UCSD-AML1 (cell line): ENCODE results near the gene RPUSD2.
A peak's percentile ranks its signal among the peaks of the same experiment; 100 is the strongest.
"Not testable (repeated sequence)": the region's sequence is repeated elsewhere in the genome, so short reads cannot be mapped to it uniquely, and the experiment has no call there.

ENCODE experiments used
- DNase-seq: peaks from one replicate; lab custom pipeline; 2025; ENCODE audit not compliant: unreplicated experiment; lab: John Stamatoyannopoulos, UW

Gene RPUSD2

DNA sequence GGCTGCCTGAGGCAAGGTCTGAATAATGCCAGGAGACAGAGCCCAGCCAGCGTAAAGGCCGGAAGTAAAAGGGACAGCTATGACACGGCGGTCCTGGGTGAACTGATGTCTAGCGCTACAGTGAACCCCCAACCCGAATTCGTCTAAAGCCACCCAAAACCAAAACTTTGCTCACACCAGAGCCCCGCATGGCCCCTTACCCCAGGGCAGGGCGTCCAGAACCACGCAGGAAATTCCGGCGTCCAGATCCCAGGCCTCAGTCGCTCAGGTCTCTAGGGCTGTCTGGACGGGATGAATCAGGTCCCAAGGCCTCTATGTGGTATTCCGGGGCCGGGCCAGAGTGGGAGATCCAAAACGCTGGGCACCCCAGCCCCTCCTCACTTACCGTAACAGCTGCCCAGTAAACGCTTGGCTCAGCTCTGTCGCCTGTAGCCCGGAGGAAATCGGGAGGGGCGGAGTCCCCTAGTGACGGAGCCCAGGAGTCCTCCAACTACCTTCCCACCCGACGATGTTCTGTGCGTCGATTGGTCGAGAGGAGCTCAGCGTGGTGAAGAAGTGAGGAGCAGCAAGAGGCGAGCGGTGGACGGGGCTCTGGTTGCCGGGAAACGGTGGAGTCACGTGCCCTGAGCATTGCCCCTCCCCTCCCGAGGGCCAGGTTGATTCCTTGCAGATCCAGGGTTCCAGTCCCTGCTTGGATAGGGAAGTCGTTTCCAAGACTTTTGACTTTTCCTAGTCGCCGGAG lies 4.3 kb upstream of the RPUSD2 start, which contains the start of gene CCDC32:
Gene CCDC32, minus strand, starts transcription at position 452 of the 742 bp plus-strand sequence. CDS start 2,027 bp downstream, outside the sequence.
- DNase-seq, result peak; percentile 94

DNA sequence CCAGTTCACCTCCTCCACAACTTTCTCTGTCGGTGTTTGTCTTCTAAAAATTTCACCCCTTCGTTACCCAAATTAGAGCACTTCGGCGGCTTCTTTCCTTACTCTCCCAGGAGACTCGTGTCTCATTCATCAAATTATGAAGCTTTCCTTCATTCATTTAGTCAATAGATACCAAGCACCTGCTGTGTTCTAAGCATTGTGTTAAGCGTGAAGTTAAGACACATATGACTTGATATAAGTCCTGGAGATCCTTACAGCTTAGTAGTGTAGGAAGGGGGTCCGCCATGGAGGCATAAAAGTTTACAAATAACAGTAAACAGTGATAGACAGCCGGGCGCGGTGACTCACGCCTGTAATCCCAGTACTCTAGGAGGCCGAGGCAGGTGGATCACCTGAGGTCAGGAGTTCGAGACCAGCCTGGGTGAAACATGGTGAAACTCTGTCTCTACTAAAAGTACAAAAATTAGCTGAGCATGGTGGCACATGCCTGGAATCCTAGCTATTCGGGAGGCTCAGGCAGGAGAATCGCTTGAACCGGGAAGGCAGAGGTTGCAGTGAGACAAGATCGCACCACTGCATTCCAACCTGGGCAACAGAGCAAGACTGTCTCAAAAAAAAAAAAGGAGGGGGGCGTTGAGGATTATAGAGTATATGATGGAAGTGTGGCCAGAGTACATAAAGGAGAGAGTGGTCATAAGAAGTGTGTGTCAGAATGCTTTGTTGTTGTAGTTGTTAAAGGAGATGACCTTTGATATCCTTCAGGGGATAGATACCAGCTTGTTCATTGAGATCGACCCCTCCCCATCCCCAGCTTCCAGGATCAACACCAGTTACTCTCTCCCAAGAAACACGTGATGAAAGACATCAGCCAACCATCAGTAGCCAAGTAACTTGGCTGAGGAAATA lies 3.5 kb upstream of the RPUSD2 start:
- DNase-seq, result no peak

DNA sequence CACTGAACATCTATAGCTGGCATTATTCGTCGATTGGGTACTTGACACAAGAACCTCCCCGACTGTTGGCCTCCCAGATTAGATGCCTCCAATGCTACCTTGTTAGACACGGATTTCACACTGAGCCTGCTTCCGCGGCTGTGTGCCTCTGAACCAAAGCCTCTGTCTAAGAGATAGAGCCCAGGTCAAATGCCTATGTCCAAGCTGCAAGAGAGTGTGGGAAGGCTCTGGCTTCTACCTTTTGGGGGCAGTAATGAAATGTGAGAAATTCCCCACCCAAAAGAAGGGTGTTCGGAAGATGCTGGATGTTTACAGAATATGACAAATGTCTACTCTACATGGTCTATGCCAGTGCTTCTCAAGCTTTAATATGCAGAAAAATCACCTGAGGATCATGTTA lies 2.0 kb upstream of the RPUSD2 start:
- peak; percentile 40 for DNase-seq

DNA sequence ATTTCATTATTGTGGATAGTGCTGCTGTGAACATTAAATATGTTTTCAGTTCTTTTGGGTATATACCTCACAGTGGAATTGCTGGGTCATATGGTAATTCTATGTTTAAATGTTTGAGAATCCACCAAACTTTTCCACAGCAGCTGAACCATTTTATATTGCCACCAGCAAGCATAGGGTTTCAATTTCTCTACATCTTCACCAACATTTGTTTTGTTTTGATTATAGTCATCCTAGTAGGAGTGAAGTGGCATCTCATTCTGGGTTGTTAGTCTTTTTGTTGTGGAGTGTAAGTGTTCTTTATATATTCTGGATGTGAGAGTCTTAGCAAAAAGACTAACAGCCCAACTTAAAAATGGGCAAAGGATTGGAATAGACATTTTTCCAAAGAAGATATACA lies 6.0 kb downstream of the RPUSD2 start:
- DNase-seq, result no peak

DNA sequence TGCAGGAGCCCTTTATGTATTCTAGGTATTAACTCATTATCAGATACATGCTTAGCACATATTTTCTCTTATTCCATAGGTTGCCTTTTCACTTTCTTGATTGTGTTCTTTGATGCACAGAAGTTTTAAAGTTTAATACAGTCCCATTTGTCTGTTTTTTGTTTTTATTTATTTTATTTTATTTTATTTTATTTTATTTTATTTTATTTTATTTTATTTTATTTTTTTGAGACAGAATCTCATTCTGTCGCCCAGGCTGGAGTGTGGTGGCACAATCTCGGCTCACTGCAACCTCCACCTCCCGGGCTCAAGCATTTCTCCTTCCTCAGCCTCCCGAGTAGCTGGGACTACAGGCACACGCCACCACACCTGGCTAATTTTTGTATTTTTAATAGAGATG lies 7.8 kb downstream of the RPUSD2 start:
- not testable (repeated sequence) for DNase-seq

DNA sequence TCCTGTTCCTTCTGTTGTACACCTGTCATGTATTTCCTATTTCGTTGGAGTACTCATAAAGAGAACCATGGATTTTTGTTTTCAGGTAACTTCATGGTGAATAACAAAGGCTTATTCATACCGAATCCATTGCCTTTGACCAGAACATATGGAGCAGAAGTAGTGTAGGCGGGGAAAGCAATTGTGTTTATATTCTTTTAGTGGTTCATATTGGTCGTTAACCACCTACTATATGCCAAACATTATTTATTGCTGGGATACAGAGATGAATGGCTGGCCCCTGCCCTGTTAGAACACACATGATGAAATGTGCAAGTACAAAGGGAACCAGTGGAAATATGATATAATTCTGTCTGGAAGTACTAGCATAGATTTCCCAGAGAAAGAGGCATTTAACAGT lies 9.8 kb downstream of the RPUSD2 start:
- no peak for DNase-seq

DNA sequence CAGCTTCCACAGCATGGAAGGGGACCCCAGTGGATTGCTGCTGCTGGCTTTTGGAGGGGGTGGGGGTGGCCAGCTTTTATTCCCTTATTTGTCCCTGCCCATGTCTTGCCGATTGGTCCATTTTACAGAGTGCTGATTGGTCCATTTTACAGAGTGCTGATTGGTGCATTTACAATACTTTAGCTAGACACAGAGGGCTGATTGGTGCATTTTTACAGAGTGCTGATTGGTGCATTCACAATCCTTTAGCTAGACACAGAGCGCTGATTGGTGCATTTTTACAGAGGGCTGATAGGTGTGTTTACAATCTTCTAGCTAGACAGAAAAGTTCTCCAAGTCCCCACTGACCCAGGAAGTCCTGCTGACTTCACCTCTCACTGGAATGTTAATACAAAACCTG lies 12.7 kb downstream of the RPUSD2 start:
- not testable (repeated sequence) for DNase-seq

DNA sequence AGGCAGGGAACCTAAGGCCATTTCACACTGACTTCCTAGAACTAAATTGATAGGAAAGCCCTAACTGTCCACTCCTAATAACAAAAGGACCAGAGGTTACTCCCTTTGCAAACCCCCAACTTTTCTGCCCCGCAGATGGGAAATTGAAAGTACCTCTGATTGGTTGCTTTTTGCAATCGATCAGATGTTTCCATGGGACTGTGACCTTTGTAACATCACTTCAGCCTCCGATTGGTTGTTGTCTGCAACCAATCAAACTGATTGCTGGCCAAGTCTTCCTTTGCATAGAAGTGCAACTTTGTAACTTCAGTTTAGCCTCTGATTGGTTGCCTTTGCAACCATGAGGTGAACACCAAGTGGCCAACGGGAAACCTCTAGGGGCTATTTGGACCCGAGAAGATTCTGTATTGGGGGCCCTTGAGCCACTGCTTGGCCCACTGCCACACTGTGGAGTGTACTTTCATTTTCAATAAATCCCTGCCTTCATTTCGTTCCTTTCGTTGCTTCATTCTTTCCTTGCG lies 13.7 kb downstream of the RPUSD2 start:
- DNase-seq, result no peak

DNA sequence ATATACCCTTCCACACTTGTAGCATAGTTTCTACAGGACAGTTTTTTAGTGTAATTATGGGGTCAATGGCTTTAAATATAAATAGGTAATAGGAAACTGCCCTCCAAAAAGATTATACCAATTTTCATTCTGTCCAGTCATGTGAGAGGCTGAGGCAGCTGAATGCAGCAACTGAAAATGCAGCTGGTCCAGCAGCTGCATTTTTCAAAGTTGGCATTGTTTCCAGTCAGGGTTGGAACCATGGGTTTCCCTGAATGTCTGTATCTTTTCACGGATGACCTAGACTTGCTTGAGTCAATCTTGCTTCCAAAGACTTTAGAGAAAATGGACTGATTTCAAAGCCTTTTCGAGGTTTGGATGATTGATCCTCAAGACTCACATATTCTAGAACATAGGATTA lies 15.1 kb downstream of the RPUSD2 start:
- DNase-seq, result no peak

DNA sequence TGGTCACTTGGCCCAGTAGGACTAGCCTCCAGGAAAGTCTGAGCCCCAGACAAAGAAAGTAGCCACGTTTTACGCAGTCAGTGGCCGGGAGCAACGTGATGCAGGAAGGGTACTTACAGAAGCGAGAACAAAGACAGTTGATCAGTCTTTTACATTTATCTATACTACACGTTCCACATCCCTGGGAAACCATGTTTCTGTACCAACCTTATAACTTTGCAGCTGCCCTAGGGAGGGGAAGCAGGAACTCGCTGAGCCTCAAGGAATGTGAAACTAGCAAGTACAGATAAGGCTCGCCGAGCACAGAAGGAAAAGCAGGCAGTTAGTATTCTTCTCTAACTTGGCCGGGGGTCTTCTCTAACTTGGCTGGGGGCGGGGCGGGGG lies 21.6 kb downstream of the RPUSD2 start:
- no peak for DNase-seq

DNA sequence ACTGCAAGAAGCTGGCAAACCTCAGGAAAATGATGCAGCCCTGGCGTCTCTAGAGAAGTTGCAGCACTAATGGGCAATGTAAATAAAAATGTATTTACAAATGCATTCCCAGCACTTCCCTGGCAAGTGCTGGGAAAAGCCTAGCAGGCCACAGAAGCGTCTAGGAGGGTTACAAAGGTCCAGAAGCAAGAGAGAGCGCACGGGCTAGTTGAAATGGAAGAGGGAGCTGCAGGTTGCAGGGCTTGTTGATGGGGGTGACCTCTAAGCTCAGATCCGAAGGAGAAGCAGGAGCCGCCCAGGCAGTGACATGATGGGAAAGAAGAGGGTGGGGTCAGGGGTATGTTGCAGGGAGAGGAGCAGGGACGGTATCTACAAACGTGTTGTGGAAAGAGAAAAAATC lies 22.3 kb downstream of the RPUSD2 start:
- no peak for DNase-seq

DNA sequence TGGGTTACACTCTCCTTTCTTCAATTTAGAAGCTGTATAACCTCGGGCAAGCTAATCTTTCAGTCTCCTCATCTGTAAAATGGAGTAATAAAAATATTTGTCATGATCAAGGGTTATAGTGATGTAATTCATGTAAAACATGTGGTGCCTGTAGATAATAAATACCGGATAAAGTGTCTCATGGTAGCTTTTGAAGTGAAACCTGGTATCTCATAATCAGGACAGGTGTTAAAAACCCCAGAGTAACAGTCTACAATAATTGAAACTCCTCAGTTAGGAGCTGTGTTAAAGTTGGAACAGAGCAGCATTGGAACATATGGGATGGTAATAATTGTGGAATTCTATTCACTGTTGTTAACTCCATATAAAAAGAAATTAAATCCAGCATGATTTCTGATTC lies 24.1 kb downstream of the RPUSD2 start:
- no peak for DNase-seq

DNA sequence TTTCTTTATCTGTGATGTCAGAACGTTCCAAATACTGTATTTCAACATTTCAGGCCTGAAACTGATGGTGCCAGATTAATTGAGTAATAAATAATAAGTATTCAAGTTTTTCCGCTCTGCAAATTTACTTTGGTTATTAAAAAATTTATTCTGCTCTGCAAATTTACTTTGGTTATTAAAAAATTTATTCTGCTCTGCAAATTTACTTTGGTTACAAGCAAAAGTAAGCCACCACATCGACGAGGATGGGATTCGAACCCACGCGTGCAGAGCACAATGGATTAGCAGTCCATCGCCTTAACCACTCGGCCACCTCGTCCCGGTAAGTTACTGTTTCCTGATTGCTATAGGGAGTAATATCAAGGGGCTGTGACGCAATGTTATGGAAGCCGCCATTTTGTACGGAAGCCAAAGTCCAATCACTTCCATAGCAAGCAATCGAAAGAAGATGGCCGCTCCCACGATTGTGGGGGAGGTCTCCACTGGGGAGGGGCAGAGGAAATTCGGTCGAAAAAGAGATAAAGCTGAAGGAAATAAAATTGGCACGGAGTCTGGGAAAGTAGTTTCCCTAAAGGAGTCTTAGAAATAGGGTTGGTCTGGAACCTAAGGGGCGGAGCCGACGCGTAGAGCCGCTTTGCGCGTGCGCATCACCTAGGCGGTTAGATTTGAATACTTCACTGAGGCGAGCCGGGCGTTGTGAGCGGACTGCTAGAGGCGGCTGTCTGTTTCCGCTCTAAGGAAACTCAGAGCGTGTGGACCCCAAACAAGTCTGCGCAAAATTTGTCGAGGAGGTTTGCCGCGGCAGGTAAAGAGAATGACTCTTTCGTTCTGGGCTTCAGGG lies 24.7 kb downstream of the RPUSD2 start, which contains the start of gene KNL1:
Gene KNL1, plus strand, starts transcription at position 662 of the 841 bp plus-strand sequence. CDS start 8,683 bp downstream, outside the sequence.
- peak; percentile 96 for DNase-seq

DNA sequence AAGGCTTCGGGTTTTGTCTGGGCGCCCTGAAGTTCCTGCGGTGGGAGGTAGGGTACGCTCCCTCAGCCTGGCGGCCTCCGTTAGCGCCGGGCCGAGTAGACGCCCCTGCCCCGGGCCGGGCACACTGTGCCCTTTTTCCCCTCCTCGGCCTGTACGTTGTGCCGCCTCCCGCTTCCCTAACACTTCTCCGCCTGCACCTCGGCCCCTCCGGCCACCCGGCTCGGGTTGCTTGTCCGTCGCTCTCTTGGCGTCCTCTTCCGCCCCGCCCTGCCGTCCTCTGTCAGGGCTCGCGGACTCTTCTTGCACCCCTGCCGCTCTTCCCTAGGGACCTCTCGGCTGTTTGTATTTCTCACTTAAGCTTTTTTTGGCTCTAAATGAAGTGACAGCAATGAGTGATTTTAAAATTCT lies 25.3 kb downstream of the RPUSD2 start:
- DNase-seq, result peak; percentile 83

DNA sequence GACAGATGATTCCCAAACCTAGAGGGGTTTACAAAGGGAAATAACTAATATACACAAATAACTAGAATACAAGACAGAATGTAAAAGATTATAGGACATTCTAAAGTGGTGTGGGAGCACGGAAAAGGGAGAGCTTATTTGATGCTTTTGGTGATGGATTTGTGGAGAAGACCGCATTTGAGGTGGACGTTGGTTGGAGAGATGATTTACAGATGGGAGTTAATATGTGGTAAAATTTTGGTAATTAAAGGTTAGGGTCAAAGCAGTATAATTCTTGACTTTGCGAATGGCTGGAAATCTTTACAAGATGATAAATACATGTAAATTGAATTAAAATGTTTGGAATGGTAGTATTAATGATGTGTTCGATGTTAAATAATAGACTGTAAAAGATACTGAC lies 26.1 kb downstream of the RPUSD2 start:
- no peak for DNase-seq

DNA sequence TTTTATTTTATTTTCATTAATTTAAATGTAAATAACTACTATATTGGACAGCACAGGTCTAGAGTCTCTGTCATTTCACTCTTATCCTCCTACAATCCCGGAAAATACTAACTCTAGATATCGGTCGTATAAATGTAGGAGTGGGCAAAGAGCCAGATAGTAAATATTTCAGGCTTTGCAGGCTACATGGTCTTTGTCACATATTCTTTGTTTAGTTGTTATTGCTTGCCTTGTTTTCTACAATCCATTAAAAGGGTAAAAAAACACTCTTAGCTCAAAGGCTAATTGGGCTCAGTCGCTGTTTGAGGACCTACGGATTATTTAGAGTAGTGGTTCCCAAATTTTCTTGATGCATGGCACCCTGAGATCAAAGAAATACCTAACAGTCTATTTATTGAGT lies 26.7 kb downstream of the RPUSD2 start:
- DNase-seq, result no peak

DNA sequence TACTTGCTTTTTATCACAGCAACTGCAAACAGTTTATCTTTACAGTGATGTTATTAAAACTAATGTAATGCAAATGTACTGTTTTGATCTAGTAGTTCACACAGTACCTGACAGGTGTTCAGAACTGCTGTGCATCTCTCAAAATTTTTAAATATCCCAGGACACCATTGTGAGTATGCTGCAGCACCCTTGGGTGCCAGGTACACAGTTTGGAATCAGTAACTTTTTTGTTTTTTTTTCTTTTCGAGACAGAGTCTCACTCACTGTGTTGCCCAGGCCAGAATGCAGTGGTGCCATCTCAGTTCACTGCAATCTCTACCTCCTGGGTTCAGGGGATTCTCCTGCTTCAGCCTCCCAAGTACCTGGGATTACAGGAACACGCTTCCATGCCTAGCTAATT lies 27.9 kb downstream of the RPUSD2 start:
- DNase-seq, result no peak

DNA sequence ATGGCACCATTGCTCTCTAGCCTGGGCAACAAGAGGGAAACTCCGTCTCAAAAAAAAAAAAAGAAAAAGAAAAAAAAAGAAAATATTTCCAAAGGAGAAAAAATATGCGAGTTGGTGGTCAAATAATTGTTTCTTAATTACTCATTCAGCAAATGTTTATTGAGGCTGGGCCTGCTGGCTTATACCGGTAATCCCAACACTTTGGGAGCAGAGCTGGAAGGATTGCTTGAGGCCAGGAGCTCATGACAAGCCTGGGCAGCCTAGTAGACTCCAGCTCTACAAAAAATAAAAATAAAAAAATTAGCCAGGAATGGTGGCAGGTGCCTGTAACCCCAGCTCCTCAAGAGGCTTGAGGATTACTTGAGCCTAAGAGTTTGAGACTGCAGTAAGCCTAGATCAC lies 29.0 kb downstream of the RPUSD2 start:
- DNase-seq, result no peak

DNA sequence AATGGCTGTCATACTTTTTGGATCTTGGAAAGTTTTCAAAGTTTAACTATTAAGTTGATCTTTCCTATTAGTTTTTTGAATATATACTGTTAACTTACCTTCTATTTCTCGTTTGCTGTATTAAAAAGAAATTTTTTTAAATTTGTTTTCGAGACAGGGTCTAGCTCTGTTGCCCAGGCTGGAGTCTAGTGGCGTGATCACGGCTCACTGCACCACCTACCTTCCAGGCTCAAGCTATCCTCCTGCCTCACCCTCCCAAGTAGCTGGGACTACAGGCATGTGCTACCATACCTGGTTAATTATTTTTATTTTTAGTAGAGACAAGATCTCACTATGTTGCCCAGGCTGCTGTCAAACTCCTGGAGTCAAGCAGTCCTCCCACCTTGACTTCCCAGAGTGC lies 29.6 kb downstream of the RPUSD2 start:
- no peak for DNase-seq

DNA sequence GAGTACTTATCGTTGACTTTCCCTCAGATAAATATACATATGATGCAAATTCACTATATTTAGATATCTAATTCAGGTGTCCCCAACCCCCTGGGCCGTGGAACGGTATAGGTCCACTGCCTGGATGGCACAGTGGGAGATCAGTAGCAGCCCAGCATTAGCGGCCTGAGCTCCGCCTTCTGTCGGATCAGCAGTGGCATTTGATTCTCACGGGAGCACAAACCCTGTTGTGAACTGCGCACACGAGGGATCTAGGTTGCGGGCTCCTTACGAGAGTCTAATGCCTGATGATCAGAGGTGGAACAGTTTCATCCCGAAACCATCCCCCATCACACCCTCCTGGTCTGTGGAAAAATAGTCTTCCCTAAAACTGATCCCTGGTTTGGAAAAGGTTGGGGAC lies 31.9 kb downstream of the RPUSD2 start:
- DNase-seq, result no peak

DNA sequence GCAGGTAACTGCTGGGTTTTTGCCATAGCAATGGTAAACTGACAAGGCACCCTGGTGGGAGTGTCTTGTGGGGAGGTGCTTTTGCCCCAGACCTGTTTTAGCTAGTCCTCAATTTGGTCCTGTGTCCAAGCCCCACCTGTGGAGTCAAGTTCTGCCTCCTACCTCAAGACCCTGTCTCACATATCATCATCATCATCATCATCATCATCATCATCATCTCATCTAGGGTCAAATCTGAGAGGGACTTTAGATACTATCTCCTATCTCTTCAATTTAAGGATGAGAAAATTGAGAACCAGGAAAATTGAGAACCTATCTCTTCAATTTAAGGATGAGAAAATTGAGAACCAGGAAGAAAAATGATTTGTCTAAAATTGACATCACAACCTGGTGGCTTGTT lies 34.8 kb downstream of the RPUSD2 start:
- no peak for DNase-seq
